SK-N-DZ (cell line): ENCODE results near the gene FERMT2. TPM values are rescaled to one million over a fixed set of nuclear protein-coding genes. Genes with fewer than 3 reads are reported as not detected.

Experiments used
- DNase-seq: peaks from one replicate; pipeline ENCODE4 v3.0.0-alpha.2; 2015; ENCODE audit warnings: low spot score
- polyA plus RNA-seq, 2 experiments: library from polyadenylated mRNA; depleted of rRNA; stranded (reverse); fragments of >200 nt; gene quantifications; 2 replicates each; pipeline ENCODE4 v1.2.3, GENCODE V29; 2014

The FERMT2 gene
- 41.5 and 46.6 TPM in 2 replicates for polyA plus RNA-seq (2014; cell fraction: cytosol; rRNA removed)
- 27.5 and 39.0 TPM in 2 replicates for polyA plus RNA-seq (2014; cell fraction: nucleus; rRNA removed)

- peak; percentile 84 for DNase-seq
These were observed at the start of gene FERMT2 for GRCh38 chr14:52950898-52951680. Gene FERMT2 (minus strand): TSS chr14:52951050. CDS start chr14:52950568, 482 bp downstream.

- DNase-seq: no peak
These were observed 47.6 kb upstream of the FERMT2 start for GRCh38 chr14:52998376-52999015.

GRCh38 chr14:52996493-52996892 lies 45.6 kb upstream of the FERMT2 start:
- DNase-seq: no peak

GRCh38 chr14:52995998-52996397 lies 45.1 kb upstream of the FERMT2 start:
- no peak for DNase-seq

- no peak for DNase-seq
These were observed 41.5 kb upstream of the FERMT2 start for GRCh38 chr14:52992236-52992870.

GRCh38 chr14:52988139-52988538 lies 37.3 kb upstream of the FERMT2 start:
- no peak for DNase-seq

- DNase-seq: no peak
These were observed 36.7 kb upstream of the FERMT2 start for GRCh38 chr14:52987514-52987913.

- no peak for DNase-seq
These were observed 36.2 kb upstream of the FERMT2 start for GRCh38 chr14:52987042-52987441.

- DNase-seq: no peak
These were observed 26.9 kb upstream of the FERMT2 start for GRCh38 chr14:52977798-52978197.

- DNase-seq: no peak
These were observed 23.6 kb upstream of the FERMT2 start for GRCh38 chr14:52974406-52974805.

GRCh38 chr14:52961060-52961639 lies 10.3 kb upstream of the FERMT2 start:
- peak; percentile 63 for DNase-seq

GRCh38 chr14:52960627-52961026 lies 9.8 kb upstream of the FERMT2 start:
- DNase-seq: no peak

- no peak for DNase-seq
These were observed 3.7 kb upstream of the FERMT2 start for GRCh38 chr14:52954346-52955214.

- DNase-seq: peak; percentile 78
These were observed 1.1 kb upstream of the FERMT2 start for GRCh38 chr14:52951681-52952554.

- DNase-seq: peak; percentile 61
These were observed 396 bp downstream of the FERMT2 start for GRCh38 chr14:52950410-52950897.

GRCh38 chr14:52949711-52950409 lies 990 bp downstream of the FERMT2 start:
- peak; percentile 17 for DNase-seq

GRCh38 chr14:52949249-52949648 lies 1.6 kb downstream of the FERMT2 start:
- no peak for DNase-seq

GRCh38 chr14:52948836-52949235 lies 2.0 kb downstream of the FERMT2 start:
- DNase-seq: no peak

- DNase-seq: no peak
These were observed 2.8 kb downstream of the FERMT2 start for GRCh38 chr14:52948039-52948438.
